CD4-positive, alpha-beta T cell treated with Interleukin-12 subunit alpha and Interleukin-12 subunit beta, for 1 hour (primary cell): ENCODE results near the gene UEVLD.
"Not testable (repeated sequence)": the region's sequence is repeated elsewhere in the genome, so short reads cannot be mapped to it uniquely, and the experiment has no call there.

Source experiments
- DNase-seq: peaks from one replicate; pipeline ENCODE4 v3.0.0-alpha.2; 2020

UEVLD gene

GRCh38 chr11:18588297-18589252, at the start of gene UEVLD:
Gene UEVLD, minus strand, starts transcription at chr11:18588734. Its CDS starts 80 bp downstream, at chr11:18588654.
- peak; percentile 76 for DNase-seq

- DNase-seq = peak; percentile 98
These were observed 45.9 kb upstream of the UEVLD start, which contains the start of gene SPTY2D1 for GRCh38 chr11:18634140-18635032. Gene SPTY2D1, minus strand, starts transcription at chr11:18634342. Its CDS starts 85 bp downstream, at chr11:18634257.

GRCh38 chr11:18633256-18634139, 45.0 kb upstream of the UEVLD start:
- DNase-seq = peak; percentile 20

- no peak for DNase-seq
These were observed 44.3 kb upstream of the UEVLD start for GRCh38 chr11:18632841-18633240.

- no peak for DNase-seq
These were observed 35.6 kb upstream of the UEVLD start for GRCh38 chr11:18624161-18624560.

- DNase-seq = no peak
These were observed 35.2 kb upstream of the UEVLD start for GRCh38 chr11:18623707-18624106.

DNA sequence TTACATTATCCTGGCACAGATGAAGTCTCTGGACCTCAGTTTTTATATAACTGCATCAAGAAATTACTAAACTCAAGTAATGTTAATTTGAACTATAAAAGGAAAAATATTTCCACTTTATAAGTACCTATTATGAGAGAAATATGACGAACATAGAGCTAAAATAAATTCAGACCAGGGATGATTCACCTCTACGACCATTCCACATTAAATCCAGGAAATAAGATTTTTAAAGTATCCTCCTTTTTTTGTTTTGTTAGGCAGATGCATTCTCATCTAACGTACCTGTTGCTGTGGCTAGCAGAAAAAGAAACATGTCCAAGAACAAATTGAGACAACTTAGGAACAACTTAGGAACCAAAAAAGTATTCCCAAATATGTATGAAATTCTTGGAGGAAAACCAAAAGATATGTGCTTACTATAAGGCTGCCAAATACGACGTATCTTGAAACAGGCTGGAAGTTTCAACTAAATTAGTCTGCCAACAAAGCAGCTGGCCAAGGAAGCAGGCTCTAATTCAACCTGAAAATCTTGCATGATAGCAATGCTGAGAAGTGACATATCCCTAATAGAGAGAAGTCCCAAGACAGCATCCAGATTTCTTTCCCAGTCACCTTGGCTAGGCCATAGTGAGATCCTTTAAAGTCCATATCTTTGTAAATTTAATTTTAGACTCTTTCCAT, 29.9 kb upstream of the UEVLD start:
- no peak for DNase-seq

- peak; percentile 63 for DNase-seq
These were observed 29.3 kb upstream of the UEVLD start for GRCh38 chr11:18617688-18618341.

DNA sequence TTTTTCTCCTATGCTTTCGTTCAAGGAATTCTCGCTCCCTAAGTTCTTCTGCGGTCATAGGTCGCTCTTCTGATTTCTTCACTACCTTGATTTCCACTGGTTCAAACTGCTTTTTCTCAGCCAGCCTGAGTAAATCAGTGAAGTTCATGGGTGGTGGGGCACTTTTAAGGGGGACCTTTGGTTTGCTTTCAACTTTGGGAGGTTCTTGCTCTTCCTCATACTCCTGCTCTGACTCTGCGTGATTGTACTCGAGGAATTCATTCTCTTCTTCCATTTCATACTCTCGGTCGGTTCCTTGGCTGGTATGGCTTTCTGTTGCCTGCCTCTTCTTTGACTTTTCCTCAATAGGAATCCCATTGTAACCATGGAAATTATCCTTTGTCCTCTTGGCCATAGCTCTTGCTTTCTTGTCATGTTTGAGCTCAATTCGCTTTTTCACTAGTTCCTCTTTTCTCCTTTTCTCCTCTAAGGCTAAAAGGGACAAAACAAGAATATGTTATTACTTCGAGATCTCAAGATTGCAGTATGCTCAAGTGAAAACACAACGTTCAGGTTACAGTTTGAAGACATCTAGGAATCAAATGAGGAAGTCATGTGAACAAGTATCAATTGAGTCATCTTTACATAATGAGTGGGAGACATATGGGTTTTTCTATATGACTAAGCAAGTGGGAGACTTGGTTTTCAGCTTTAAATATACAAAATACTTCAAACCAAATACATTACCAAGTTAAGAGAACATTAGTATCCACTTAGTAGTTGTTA, 27.3 kb upstream of the UEVLD start:
- DNase-seq = no peak

DNA sequence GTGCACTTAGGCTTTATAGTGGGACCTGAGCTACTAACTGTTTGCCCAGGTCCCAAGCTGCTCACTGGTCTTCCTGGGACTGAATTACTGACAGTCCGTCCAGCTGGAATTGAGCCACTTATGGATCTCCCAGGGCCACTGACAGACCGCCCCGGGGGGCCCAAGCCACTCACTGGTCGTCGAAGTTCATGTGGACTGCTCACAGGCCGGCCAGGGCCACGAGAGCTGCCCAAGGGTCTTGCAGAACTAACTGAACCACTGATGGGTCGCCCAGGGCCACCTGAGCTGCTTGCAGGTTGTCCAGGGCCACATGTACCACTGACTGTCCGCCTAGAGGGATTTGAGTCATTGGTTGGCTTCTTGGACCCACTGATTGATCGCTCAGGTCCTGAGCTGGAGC, 26.1 kb upstream of the UEVLD start:
- DNase-seq = no peak

- DNase-seq = no peak
These were observed 23.9 kb upstream of the UEVLD start for GRCh38 chr11:18612394-18612793.

- DNase-seq = no peak
These were observed 22.7 kb upstream of the UEVLD start for GRCh38 chr11:18611196-18611595.

GRCh38 chr11:18608376-18608775, 19.8 kb upstream of the UEVLD start:
- no peak for DNase-seq

DNA sequence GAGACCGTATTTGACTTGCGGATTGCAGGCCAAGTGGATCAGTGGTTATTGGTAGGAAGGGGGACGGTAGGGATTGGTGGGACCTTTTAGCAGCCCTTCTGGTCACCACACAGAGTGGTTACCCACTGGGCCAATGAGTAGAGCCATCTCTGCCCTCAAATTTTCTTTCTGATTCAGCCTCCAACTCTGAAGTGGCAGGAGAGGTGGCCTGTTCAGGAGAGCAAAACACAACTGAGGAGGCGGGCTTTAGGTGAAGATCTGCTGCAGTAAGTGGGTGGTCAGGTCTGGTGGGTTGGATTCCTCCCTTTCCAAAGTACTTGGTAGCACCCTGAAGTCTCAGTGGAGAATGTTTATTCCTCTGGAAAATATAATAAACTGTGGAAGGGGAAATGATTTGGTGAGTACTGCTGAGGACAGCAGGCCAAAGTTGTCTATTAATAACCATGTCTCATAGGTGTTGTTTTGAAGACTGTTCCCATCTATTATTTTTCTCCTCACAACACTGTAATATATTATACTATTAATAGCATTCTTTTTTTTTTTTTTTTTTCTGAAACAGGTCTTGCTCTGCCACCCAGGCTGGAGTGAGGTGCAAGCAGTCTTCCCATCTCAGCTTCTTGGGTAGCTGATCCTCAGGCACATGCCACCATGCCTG, 12.5 kb upstream of the UEVLD start:
- DNase-seq = no peak

DNA sequence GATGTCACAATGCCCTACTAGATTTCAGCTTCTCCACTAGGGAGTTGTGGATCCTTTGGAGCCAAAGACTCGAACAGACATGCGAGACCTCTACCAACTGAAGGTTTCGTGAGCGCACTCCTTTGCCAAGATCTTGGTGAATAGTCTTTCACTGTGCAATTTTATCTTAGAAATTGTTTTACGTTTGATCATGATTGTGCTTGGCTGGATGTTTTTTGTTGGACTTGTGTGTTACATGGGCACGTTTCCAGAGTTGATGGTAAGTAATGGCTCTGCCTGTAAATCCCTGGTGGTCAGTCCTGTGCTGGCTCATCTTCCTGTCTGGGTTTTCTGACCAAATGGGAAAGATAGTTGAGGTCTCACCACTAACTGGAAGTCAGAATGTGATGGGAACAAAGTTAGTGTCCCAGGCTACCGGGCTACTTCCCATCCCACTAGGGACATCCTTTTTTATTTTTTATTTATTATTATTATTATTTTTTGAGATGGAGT, 11.3 kb upstream of the UEVLD start, which contains the start of gene MISFA:
TSS of gene MISFA (plus strand) at position 51 of the 492 bp plus-strand sequence. CDS start at position 191, 140 bp downstream.
- DNase-seq = no peak

- DNase-seq = no peak
These were observed 6.6 kb upstream of the UEVLD start for GRCh38 chr11:18594999-18595749.

DNA sequence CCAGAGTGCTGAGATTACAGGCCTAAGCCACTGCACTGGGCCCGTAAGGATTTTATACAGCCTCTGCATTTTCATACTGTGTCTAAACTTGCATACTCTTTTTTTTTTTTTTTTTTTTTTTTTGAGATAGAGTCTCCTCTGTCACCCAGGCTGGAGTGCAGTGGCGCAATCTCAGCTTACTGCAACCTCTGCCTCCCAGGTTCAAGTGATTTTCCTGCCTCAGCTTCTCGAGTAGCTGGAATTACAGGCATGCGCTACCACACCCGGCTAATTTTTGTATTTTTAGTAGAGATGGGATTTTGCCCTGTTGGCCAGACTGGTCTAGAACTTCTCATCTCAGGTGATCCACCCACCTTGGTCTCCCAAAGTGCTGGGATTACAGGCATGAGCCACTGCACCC, 5.6 kb upstream of the UEVLD start:
- not testable (repeated sequence) for DNase-seq

- DNase-seq = peak; percentile 12
These were observed 2.0 kb upstream of the UEVLD start for GRCh38 chr11:18590571-18590970.

GRCh38 chr11:18581825-18582224, 6.7 kb downstream of the UEVLD start:
- DNase-seq = no peak
